Stimulated activated CD8-positive, alpha-beta memory T cell treated with anti-CD3 and anti-CD28 coated beads, Interleukin-4, amount 100 ng/mL, for 24 hours (primary cell): ENCODE data around the gene FNIP2.
"Not testable (repeated sequence)": the region's sequence is repeated elsewhere in the genome, so short reads cannot be mapped to it uniquely, and the experiment has no call there.

Experiments used
- DNase-seq: peaks from one replicate; pipeline ENCODE4 v3.0.0-alpha.2; 2020; ENCODE audit warnings: low read depth

FNIP2 gene

DNA sequence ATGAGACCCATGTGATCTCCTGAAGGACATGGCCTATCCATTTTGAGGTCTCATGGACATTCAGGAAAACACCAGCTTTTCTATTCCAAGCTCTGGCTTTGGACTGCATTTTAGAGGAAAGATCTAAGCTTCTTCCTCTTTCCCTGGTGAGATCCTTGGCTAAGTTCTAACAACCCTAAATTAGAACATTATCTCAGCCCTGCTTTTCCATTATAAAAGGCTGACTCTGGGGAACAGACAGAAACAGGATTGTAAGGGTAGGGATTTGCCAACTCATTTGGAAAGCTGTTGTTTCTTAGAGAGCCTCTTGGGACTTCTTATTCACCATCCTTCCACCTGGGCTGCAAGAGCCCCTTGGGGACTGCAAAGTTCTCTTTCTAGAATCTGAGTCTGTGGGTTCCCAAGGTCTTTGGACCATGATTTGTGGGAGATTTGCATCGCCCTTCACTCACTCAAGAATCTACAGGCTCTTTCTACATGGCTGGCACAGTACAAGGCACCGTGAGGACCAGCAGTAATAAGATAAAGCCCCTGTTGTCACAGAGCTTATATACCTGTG is 146.9 kb downstream of the FNIP2 start:
- no peak for DNase-seq

GRCh38 chr4:158920452-158920996 is 151.7 kb downstream of the FNIP2 start:
- not testable (repeated sequence) for DNase-seq

DNA sequence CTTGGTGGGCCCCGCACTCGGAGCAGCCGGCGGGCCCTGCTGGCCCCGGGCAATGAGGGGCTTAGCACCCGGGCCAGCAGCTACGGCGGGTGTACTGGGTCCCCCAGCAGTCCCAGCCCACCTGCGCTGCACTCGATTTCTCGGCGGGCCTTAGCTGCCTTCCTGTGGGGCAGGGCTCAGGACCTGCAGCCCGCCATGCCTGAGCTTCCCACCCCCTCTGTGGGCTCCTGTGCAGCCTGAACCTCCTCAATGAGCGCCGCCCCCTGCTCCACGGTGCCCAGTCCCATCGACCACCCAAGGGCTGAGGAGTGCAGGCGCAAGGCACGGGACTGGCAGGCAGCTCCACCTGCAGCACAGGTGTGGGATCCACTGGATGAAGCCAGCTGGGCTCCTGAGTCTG is 158.9 kb downstream of the FNIP2 start:
- DNase-seq = not testable (repeated sequence)

DNA sequence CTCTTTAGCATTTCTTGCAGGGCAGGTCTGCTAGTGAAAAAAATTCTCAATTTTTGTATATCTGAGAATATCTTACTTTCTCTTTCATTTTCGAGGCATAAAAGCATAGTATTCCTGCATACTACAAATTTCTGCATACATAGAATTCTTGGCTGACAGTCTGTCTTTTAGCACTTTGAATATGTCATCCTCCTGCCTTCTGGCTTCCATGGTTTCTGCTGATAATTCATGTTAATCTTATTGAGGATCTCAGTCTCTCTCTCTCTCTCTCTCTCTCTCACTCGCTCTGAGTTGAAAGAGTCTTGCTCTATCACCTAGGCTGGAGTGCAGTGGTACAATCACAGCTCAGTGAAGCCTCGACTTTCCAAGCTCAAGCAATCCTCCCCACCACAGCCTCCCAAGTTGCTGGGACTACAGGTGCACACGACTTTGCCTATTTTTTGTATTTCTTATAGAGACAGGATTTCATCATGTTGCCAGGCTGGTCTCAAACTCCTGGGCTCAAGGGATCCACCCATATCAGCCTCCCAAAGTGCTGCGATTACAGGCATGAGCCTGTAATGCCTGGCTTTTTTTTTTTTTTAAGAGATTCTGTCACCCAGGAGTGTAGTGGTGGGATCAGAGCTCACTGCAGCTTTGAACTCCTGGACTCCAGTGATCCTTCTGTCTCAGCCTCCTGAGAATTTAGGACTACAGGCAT is 161.3 kb downstream of the FNIP2 start:
- no peak for DNase-seq

DNA sequence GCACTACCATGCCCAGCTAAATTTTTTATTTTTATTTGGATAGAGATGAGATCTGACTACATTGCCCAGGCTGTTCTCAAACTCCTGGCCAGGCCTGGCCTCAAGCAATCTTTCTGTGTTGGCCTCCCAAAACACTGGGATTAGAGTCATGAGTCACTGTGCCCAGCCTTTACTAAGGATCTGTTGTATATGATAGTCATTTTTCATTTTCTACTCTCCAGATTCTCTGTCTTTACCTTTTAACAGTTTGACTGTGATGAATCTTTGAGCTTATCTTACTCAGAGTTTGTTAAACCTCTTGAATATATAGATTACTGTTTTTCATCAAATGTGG is 161.8 kb downstream of the FNIP2 start:
- no peak for DNase-seq

GRCh38 chr4:158933236-158933635 is 164.4 kb downstream of the FNIP2 start:
- DNase-seq = no peak

DNA sequence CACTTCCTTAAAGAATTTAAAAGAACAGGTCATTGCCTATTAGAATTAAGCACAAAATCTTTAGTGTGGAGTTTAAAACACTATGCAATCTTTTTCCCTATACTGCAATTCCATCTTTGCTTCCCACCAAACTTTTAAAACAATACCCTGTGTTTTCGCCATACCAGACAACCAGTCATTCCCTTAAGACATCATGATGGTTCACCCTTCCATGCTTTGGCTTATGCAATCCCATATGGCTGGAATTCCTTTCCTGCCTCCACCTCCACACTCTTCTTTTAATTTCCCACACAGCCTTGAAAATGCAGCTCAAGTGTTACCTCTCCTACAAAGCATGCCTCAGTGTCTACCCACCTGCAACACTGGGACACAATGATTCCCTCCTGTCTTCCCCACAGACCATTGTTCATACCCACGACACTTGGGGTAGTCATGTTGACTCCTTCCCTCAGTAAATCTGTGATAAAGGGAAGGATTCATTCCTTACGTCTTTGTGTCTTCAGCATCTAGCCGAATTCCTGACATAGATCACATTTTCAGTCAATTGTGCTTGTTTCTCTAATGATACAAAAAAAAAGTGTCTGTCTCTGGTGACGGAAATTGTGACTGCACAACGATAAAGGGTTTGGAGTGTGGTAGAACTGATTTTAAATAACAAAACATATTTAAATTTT is 166.3 kb downstream of the FNIP2 start:
- no peak for DNase-seq

DNA sequence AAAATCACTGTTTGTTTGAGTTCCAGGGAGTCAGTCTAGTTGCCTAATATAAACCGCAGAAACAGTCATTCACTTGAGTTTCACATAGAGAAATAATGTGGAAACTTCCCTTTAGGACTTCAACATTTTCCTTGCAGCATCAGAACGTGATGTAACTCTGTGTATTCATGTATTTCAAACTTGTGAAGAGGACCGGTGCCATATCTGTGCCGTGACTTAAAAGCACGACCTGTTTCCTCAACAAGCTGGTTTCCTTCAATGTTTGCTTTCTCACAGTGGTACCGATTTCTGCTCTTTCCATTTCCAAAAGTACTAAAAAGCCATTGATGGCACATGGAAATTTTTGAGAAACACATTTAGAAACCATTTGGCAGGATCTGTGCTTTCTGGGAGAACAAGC is 167.4 kb downstream of the FNIP2 start:
- no peak for DNase-seq

DNA sequence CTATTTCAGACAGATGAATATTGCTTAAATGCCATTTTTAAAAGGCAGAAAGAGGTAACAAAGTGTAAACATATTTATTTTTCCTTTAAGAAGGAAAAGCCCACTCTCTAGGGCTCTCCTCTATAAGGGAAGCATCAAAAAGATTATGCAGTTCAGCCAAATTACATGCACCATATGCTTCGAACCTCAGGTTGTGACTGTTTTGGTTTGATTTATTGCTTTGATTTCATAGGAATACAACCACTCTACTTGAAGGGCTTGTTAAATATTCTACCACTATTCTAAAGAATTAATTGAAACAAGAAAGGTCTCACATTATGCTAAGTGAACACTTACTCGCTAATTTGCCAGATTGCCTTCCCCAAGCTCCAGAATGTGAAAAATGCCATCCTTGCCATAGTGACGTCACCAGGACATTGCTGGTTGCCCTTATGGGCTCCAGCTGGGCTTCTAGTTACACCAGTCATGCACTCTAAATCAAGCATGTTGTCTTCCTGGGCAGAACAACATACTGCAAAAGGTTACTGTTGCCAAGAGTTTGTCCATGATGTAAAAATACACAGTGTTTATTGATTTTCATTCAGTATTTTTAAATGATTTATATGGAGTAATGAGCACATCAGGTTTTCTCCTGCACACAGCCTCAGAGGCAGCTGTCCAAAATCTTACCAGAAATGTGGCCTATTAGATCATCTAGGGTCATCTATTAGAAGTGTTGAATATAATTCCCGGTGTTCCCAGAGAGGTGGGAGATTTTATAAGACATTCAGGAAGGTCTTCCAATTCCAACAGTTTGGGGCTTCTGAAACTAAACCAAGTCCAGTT is 169.6 kb downstream of the FNIP2 start:
- DNase-seq = no peak

DNA sequence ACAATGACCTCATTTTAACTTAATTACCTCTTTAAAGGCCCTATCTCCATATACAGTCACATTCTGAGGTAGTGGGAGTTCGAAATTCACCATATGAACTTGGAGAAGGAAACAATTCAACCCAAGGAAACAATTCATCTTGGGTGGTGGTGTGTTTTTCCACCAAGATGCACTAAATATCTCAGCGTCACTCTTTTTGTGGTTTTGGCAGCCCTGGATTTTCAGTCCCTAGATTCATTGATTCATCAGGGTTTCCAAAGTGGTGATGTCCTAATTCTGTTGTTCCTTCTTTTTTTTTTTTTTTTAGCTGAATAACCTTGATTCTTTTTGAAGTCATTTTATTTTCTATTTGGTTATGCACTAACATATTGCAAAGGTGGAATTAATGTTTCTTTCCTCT is 171.4 kb downstream of the FNIP2 start:
- no peak for DNase-seq

DNA sequence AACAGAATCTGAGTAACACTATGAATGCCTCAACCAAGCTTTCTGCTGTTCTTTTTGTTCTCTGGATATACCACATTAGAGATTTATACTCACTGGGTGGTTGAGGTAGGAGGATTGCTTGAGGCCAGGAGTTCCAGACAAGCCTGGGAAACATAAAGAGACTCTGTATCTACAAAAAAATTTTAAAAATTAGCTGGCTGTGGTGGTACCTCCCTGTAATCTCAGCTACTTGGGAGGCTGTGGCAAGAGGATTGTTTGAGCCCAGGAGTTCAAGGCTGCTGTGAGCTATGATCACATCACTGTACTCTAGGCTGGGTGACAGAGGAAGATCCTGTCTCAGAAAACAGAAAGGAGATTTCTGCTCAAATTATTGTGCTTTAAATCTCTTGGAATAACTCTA is 172.5 kb downstream of the FNIP2 start:
- no peak for DNase-seq

GRCh38 chr4:158941895-158942294 is 173.1 kb downstream of the FNIP2 start:
- DNase-seq = no peak

- no peak for DNase-seq
Observed at GRCh38 chr4:158945529-158946108, 176.8 kb downstream of the FNIP2 start.

DNA sequence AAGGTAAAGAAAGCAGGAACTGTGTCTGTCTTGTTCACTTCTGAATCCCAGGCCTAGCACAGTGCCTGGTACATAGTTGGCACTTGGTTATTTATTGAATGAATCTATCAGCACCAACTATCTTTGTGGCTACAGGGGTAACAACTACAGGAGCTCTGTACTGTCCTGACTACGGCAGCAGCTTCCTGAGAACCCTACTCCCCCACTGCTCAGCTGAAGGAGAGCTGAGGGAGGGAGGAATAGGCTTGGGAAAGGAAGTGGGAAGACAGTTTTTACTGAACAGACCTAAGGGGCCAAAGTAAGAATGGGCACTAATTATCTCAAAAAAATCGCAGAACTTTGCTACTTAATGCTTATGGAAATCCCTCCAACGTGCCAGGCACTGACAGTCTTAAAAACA is 178.0 kb downstream of the FNIP2 start:
- no peak for DNase-seq

DNA sequence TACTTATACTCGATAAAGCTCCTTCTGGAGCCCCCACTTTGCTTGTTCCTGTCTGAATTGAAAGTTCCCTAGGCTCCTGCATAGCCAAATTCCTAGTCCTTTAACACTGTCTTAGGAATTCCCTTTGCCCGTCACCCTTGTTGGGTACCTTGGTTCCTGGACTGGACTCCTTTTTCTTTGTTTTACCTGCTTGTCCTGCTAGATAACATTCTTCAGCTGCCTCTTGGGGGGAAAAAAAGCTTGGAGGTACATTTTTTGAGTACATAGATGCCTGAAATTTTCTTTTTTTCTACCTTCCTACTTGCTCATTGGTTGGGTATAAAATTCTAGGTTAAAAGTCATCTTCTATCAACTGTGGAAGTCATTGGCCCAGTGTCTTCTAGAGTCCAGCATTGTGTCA is 179.2 kb downstream of the FNIP2 start:
- no peak for DNase-seq

DNA sequence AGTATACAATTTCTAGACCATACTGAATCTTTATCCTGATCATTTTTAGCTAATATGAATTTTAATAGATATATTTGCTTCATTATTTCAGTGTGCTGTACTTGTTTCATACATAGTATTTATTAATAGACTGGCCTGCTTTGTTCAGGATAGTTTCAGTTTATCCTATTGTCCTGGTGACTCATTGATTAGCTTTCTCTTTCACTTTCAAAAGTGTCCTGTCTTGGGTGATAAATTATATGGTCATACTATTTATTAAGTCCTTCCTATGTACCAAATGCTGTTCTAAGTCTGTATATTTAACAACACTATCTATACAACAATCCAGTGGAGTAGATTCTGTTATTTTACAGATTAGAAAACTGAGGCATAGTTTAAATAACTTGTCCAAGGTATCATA is 180.3 kb downstream of the FNIP2 start:
- DNase-seq = no peak

- DNase-seq = not testable (repeated sequence)
Observed at GRCh38 chr4:158952221-158952774, 183.5 kb downstream of the FNIP2 start.

DNA sequence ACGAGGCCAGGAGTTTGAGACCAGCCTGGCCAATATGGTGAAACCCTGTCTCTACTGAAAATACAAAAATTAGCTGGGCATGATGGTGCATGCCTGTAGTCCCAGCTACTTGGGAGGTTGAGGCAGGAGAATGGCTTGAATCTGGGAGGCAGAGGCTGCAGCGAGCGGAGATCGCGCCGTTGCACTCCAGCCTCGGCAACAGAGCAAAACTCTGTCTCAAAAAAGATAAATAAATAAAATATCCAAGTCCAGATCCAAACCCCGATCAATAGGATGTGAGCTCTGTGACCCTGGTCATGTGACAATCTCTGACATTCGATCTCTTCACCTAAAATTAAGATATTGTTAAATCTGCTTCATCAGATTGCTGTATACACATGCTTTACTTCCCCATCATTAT is 187.5 kb downstream of the FNIP2 start:
- not testable (repeated sequence) for DNase-seq

DNA sequence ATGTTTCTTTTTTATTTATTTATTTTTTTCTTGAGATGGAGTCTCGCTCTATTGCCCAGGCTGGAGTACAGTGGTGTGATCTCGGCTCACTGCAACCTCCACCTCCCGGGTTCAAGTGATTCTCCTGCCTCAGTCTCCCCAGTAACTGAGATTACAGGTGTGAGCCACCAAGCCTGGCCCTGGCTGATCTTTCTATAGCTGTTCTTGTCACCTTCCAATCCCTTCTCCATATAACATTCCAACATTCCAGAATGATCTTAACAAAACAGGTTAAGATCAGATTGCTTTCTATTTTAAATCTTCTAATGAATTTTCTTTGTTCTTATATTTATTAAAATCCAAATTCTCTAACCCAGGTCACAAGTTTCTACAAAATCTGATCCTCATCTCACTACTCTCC is 188.1 kb downstream of the FNIP2 start:
- DNase-seq = not testable (repeated sequence)
